ENCODE data around the gene EYS.
"Not testable (repeated sequence)": the region's sequence is repeated elsewhere in the genome, so short reads cannot be mapped to it uniquely, and the experiment has no call there.

The EYS gene

GRCh38 chr6:65633501-65633900, 73.5 kb downstream of the EYS start:
- no peak for DNase-seq (ENCODE audit: low read depth)

DNA sequence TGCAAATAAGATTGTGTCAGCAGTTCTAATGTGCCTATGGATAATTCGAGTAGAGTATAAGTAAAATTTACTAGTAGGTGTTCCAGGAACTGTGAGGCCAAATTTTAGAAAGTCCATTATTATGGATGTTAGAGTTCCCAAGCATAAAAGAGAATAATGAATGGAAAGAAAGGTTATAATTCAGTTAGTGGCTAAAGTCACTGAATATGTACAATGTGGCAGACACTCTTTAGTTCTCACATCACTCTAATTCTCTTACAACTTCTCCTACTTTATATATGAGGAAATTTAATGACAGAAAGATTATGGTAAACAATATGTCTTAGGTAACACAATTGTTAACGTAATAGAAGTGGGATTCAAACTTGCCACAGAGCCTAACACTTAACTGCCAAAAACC, 75.3 kb downstream of the EYS start:
- no peak for DNase-seq (ENCODE audit: low read depth)

GRCh38 chr6:65627434-65627999, 79.5 kb downstream of the EYS start:
- DNase-seq (ENCODE audit: low read depth): not testable (repeated sequence)

- DNase-seq (ENCODE audit: low read depth): no peak
These were observed 80.0 kb downstream of the EYS start for GRCh38 chr6:65627015-65627414.

DNA sequence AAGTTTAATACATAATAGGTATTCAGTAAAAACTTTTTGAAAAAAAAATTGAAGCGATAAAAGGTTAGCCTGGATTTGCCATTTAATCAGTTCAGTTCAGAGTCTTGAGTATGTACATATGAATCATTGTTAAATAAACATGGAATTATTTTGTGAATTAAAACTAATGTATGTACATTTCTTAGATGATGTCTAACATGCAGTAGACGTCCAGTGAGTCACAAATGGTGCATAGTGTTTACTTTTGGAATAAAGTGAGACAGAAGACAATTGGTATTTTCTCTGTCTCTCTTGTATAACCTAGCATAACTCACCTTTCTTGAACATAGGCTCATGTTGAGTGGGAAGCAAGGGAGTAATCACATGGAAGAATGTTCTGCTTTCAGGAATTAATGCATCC, 83.5 kb downstream of the EYS start:
- no peak for DNase-seq (ENCODE audit: low read depth)

- no peak for DNase-seq (ENCODE audit: low read depth)
These were observed 96.3 kb downstream of the EYS start for GRCh38 chr6:65610746-65611145.

DNA sequence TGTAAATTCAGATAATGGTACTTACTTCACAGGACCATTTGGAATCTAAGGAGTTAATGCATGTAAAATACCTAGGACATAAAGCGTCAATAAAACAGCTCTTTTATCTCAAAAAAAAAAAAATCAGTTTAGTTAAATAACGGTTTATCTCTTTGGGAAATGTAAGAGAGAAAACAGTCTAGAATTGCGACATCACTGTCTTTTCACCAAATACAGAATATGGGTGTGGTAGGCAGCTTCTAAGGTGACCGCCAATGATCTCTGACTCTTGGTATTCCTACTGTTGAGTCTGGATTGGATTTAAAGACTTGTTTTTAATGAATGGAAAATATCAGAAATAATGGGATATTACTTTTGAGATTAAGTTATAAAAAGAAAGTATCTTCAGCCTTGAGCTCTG, 111.5 kb downstream of the EYS start:
- no peak for DNase-seq (ENCODE audit: low read depth)

GRCh38 chr6:65570340-65570739, 136.7 kb downstream of the EYS start:
- no peak for DNase-seq (ENCODE audit: low read depth)

DNA sequence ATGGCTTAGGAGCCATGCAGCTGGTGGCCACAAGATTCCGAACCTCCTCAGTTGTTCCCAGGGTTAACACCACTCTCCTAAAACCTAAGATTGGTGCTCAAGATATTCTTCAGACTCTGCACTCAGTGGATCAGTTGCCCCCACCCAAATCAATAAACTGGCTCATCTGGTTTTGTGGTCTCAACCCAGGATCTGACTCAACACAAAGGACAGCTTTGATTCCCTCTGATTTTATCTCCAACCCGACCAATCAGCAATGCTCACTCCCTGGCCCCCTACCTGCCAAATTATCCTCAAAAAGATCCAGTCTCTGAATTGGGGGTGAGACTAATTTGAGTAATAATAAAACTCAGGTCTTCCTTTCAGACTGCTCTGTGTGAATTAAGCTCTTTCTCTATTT, 137.5 kb downstream of the EYS start:
- DNase-seq (ENCODE audit: low read depth): no peak

GRCh38 chr6:65569056-65569455, 138.0 kb downstream of the EYS start:
- DNase-seq (ENCODE audit: low read depth): not testable (repeated sequence)

GRCh38 chr6:65566117-65566516, 140.9 kb downstream of the EYS start:
- DNase-seq (ENCODE audit: low read depth): no peak

DNA sequence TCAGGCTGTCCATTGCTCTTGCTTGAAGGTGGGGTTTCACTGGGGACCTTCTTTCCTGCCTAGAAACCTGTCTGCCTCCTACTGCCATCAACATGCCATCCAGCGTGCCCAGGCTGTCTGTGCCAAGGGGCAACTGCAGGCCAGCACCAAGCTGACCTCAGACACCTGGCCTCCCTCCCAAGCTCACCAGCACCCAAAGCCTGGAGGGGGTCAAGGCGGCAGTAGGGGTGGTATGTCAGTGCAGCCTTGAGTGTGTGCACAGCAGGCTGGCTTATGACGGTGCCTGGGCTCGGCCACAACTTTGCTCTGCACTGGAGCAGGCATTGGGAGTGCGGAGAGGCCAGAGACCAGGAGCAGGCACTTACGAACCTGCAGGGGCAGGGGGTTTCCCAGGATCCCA, 149.0 kb downstream of the EYS start:
- DNase-seq (ENCODE audit: low read depth): no peak

DNA sequence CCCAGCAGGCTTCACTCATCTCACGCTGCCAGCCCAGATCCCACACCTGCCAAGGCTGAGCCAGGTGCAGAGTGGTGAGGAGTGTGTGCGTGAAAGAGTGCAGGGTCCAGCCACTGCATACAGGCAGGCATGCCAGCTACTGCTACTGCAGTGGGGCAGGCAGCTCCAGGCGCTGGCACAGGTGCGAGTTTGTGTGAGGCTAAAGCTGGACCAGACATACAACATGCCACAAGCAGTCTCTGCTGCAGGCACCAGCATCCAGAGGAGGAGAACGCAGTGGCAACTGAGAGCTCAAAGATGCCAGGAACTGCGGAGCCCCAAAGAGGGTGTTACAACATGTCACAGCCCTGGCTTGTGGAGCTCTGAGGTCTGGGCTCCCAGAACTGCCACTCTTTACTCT, 149.8 kb downstream of the EYS start:
- DNase-seq (ENCODE audit: low read depth): no peak

GRCh38 chr6:65546894-65547293, 160.1 kb downstream of the EYS start:
- DNase-seq (ENCODE audit: low read depth): no peak

GRCh38 chr6:65545920-65546319, 161.1 kb downstream of the EYS start:
- DNase-seq (ENCODE audit: low read depth): no peak

GRCh38 chr6:65538644-65539043, 168.4 kb downstream of the EYS start:
- DNase-seq (ENCODE audit: low read depth): no peak

DNA sequence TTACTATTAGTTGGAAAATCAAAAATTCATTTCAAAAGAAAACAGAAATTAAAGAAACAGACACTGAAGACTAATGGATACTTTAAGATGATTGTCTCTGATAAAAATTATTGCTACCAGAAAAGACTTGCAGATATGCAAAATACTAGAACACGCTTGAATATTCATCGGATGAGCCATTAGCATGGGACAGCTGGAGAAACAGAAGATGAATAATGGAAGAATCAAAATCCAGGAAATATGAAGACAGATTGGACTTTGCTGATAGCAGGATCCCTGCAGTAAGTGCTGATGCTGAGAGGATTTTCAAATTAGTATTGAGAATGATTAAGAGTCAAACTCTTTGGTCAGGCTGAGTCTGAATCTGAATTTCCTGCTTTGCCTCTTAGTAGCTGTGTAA, 169.4 kb downstream of the EYS start:
- DNase-seq (ENCODE audit: low read depth): no peak

GRCh38 chr6:65531533-65531932, 175.5 kb downstream of the EYS start:
- DNase-seq (ENCODE audit: low read depth): no peak

DNA sequence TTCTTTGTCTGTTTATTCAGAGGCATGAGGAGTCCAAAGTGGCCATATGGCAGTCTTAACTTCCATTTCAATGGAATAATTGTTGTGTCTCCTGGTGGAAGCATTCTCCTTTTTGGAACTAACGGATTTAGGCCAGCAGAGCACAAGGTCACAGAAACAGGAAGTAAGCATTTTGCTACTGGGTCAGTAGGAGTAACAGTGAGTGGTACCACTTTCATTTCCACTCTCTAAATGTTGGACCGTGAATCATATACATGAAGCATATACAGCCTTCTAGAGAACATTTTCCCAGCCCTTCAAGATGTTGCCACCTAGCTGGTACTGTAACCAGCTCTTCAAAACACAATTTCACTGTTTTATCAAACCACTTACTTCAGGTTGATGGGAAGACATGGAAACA, 182.8 kb downstream of the EYS start:
- no peak for DNase-seq (ENCODE audit: low read depth)

- DNase-seq (ENCODE audit: low read depth): no peak
These were observed 201.3 kb downstream of the EYS start for GRCh38 chr6:65505736-65506135.

DNA sequence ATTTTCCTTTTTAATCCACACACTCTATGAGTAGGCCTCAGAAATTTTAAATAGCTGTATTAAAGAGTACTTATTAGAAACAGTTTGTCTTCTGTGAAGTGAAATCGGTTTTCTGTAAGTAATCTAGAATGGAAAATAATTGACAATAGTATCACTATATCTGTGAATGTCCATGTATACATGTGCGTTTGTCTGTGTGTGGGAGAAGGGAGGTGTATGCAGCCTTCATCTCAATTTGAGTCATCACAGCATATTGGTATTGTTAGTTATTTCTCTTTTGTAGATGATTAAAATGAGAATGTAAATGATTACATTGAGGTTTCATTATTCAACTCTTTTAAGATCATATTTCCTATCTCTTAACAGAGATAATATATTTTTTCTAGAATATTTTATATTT, 206.0 kb downstream of the EYS start:
- DNase-seq (ENCODE audit: low read depth): no peak

DNA sequence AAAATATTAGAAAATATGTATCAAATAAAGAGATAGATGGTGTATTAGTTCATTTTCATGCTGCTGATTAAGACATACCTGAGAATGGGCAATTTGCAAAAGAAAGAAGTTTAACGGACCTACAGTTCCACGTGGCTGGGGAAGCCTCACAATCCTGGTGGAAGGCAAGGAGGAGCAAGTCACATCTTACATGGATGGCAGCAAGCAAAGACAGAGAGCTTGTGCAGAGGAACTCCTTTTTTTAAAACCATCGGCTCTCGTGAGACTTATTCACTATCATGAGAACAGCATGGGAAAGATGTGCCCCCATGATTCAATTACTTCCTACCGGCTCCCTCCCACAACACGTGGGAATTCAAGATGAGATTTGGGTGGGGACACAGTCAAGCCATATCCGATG, 223.4 kb downstream of the EYS start:
- DNase-seq (ENCODE audit: low read depth): not testable (repeated sequence)

- DNase-seq (ENCODE audit: low read depth): no peak
These were observed 237.4 kb downstream of the EYS start for GRCh38 chr6:65469650-65470049.

DNA sequence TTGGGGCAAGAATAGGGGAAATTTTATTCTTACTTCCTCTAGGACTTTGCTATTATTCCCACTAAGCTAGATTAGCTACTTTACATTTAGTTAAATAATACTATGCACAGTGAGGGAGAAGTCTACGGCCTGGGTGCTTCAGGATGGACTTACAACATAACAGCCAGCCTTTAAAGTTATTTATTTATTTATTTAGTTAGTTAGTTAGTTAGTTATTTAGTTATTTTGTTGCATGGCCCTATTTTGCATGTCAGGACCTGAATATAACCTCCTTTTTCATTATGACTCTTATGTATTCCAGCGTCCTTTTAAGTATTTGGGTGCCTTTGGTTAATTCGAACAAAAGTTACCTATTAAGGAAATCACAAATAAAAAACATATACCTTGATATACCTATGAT, 238.7 kb downstream of the EYS start:
- no peak for DNase-seq (ENCODE audit: low read depth)

DNA sequence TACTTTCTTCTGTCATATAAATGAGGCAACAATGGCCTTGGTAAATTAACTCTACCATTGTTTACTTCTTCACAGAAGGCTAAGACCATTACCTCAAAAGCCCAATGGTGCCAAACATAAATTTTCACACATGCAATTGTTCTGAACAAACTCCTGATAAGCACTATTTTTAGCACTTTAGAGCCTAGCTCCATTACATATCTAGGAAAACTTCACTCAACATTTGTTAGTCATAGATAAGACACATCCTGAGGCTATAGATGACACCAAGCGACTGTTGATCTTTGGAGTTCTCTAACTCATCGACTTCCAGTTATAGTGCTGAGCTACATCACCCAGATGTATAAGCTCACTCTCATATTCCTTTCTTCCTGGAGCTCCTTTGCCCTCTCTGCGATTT, 245.9 kb downstream of the EYS start:
- DNase-seq (ENCODE audit: low read depth): no peak
